ENCODE results near the gene ANKFY1. TPM values are rescaled to one million over a fixed set of nuclear protein-coding genes. Genes with fewer than 3 reads are reported as not detected.

ANKFY1 gene
- total RNA-seq, 1 experiment from 2014 or later = 63.2 TPM

- CTCF ChIA-PET = interaction anchor here (1.0 kb wide), 1 partner anchor 33 kb away, joined by 4 read pairs; no protein-coding TSS in a partner anchor
- BruUV-seq (replicated peaks) = no TSS peak
- no peak overlapping the region for H3K4me3 ChIP-seq (ENCODE audit: low read depth, low read length, poor library complexity, severe bottlenecking)
- intact Hi-C loops (cut with micrococcal nuclease; ENCODE audit: unreplicated experiment) = no loop called here
- no peak for DNase-seq (ENCODE audit: low spot score)
- POLR2A ChIA-PET (ENCODE audit: low non-redundant PET) = no interaction called here
- no peaks in the 10 kb centered on the region for H3K9me3 ChIP-seq (ENCODE audit: low read depth, low read length, poor library complexity, severe bottlenecking)
- no peak for TF ChIP-seq EZH2 (IDR thresholded peaks at IDR 0.05; ENCODE audit: borderline replicate concordance, low read depth, low read length, poor library complexity, severe bottlenecking)
- TF ChIP-seq, protein P1, sequence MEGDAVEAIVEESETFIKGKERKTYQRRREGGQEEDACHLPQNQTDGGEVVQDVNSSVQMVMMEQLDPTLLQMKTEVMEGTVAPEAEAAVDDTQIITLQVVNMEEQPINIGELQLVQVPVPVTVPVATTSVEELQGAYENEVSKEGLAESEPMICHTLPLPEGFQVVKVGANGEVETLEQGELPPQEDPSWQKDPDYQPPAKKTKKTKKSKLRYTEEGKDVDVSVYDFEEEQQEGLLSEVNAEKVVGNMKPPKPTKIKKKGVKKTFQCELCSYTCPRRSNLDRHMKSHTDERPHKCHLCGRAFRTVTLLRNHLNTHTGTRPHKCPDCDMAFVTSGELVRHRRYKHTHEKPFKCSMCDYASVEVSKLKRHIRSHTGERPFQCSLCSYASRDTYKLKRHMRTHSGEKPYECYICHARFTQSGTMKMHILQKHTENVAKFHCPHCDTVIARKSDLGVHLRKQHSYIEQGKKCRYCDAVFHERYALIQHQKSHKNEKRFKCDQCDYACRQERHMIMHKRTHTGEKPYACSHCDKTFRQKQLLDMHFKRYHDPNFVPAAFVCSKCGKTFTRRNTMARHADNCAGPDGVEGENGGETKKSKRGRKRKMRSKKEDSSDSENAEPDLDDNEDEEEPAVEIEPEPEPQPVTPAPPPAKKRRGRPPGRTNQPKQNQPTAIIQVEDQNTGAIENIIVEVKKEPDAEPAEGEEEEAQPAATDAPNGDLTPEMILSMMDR (conservative IDR thresholded peaks at IDR 0.05; ENCODE audit: low read depth, low read length) = no peak
- no peak overlapping the region for H3K27ac ChIP-seq (ENCODE audit: low read depth, low read length, poor library complexity, severe bottlenecking)
- no peaks in the 10 kb centered on the region for H3K36me3 ChIP-seq (ENCODE audit: insufficient read depth, low read length, poor library complexity, severe bottlenecking)
- H3K27me3 ChIP-seq (replicated peaks; ENCODE audit: insufficient read depth, low read depth, low read length, poor library complexity) = no peaks in the 10 kb centered on the region
- H3K4me1 ChIP-seq (ENCODE audit: insufficient read depth, low read length, poor library complexity, severe bottlenecking) = peaks cover 17% of the 10 kb centered on the region
Measured at GRCh38 chr17:4248504-4249277, 15.1 kb downstream of the ANKFY1 start.

DNA sequence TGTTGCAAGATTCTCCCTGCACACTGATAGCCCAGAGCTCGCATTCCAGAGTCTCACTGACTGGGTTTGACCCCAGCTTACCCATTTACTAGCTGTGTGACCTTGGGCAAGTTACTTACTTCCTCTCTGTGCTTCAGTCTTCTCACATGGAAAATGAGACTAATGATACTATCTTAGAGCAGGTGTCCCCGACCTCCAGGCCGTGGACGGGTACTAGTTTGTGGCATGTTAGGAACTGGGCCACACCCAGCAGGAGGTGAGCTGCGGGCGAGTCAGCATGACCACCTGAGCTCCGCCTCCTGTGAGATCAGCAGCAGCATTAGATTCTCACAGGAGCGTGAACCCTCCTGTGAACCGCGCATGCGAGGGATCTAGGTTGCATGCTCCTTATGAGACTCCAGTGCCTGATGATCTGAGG lies 15.8 kb downstream of the ANKFY1 start:
- H3K4me1 ChIP-seq (ENCODE audit: insufficient read depth, low read length, poor library complexity, severe bottlenecking) = peaks cover 17% of the 10 kb centered on the region
- no peaks in the 10 kb centered on the region for H3K9me3 ChIP-seq (ENCODE audit: low read depth, low read length, poor library complexity, severe bottlenecking)
- POLR2A ChIA-PET (ENCODE audit: low non-redundant PET) = no interaction called here
- BruUV-seq (replicated peaks) = no TSS peak
- no peak overlapping the region for H3K4me3 ChIP-seq (ENCODE audit: low read depth, low read length, poor library complexity, severe bottlenecking)
- CTCF ChIA-PET = no interaction called here
- no peak overlapping the region for H3K27ac ChIP-seq (ENCODE audit: low read depth, low read length, poor library complexity, severe bottlenecking)
- no peak for TF ChIP-seq EZH2 (IDR thresholded peaks at IDR 0.05; ENCODE audit: borderline replicate concordance, low read depth, low read length, poor library complexity, severe bottlenecking)
- TF ChIP-seq, protein P1 (conservative IDR thresholded peaks at IDR 0.05; ENCODE audit: low read depth, low read length) = no peak
- H3K27me3 ChIP-seq (replicated peaks; ENCODE audit: insufficient read depth, low read depth, low read length, poor library complexity) = no peaks in the 10 kb centered on the region
- intact Hi-C loops (cut with micrococcal nuclease; ENCODE audit: unreplicated experiment) = no loop called here
- no peak for DNase-seq (ENCODE audit: low spot score)
- H3K36me3 ChIP-seq (ENCODE audit: insufficient read depth, low read length, poor library complexity, severe bottlenecking) = no peaks in the 10 kb centered on the region

GRCh38 chr17:4247361-4247970 lies 16.3 kb downstream of the ANKFY1 start:
- POLR2A ChIA-PET (ENCODE audit: low non-redundant PET) = no interaction called here
- BruUV-seq (replicated peaks) = no TSS peak
- Histone ChIP-seq H3K9me3 (ENCODE audit: low read depth, low read length, poor library complexity, severe bottlenecking) (no peaks in the 10 kb centered on the region), H3K4me3 (ENCODE audit: low read depth, low read length, poor library complexity, severe bottlenecking) (no peak overlapping the region), H3K36me3 (ENCODE audit: insufficient read depth, low read length, poor library complexity, severe bottlenecking) (no peaks in the 10 kb centered on the region), H3K27ac (ENCODE audit: low read depth, low read length, poor library complexity, severe bottlenecking) (no peak overlapping the region), H3K27me3 (replicated peaks; ENCODE audit: insufficient read depth, low read depth, low read length, poor library complexity) (no peaks in the 10 kb centered on the region), H3K4me1 (ENCODE audit: insufficient read depth, low read length, poor library complexity, severe bottlenecking) (peaks cover 17% of the 10 kb centered on the region)
- DNase-seq (ENCODE audit: low spot score) = peak; percentile 71
- intact Hi-C loops (cut with micrococcal nuclease; ENCODE audit: unreplicated experiment) = no loop called here
- CTCF ChIA-PET = interaction anchor here (0.6 kb wide), 1 partner anchor 314 kb away, joined by 4 read pairs; no protein-coding TSS in a partner anchor
- no peak for TF ChIP-seq EZH2 (IDR thresholded peaks at IDR 0.05; ENCODE audit: borderline replicate concordance, low read depth, low read length, poor library complexity, severe bottlenecking)
- TF ChIP-seq, protein P1 (conservative IDR thresholded peaks at IDR 0.05; ENCODE audit: low read depth, low read length) = no peak

Measured in A673 (cell line).